Germinal center (tissue), 1 donor: ENCODE results near the gene FOXB1.

Experiments
- DNase-seq: peaks from one replicate; pipeline ENCODE4 v3.0.0; 2012; ENCODE audit warnings: mixed read lengths, low spot score

FOXB1 gene

DNA sequence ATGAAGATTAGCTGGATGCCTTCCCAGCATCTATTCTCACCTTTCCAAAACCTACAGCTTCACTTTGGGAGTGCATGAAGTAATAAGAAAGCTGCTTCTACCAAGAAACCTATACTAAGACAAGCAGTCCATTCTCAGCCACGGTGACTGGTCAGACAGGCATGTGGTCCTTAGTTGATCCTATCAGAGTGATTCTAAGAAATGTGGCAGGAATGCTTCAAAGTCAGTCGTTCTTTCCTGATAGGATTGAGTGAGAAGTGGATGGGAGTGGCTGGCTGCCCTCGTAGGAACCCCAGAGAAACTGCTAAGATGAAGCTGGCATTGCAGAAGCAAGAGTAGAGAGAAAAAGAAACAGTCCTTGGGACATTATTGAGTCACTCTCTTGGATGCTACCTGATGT, 16.6 kb downstream of the FOXB1 start:
- no peak for DNase-seq

DNA sequence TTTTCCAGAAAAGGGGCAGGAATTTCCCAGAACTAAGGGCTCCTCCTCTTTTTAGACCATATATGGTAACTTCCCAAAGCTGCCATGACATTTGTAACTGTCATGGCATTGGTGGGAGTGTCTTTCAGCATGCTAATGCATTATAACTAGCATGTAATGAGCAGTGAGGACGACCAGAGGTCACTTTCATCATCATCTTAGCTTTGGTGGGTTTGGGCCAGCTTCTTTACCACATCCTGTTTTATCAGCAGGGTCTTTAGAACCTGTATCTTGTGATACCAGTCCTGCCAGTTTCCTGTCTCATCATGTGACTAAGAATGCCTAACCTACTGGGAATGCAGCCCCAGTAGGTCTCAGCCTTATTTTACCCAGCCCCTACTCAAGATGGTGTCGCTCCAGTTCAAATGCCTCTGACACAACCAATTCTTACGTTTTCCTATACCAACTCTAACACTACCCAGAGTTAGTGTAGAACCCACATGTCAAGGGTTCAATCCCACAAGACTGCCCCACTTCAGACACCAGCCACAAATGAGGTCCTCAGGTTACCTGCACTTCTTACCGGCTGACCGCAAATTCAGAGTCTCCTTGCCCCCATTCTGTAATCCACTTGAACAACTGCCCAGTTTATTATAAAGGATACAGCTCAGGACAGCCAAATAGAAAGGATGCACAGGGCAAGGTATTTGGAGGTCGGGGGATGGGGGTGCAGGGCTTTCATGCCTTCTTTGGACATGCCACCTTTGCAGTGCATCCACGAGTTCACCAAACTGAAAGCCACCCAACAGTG, 17.7 kb downstream of the FOXB1 start:
- DNase-seq: no peak

DNA sequence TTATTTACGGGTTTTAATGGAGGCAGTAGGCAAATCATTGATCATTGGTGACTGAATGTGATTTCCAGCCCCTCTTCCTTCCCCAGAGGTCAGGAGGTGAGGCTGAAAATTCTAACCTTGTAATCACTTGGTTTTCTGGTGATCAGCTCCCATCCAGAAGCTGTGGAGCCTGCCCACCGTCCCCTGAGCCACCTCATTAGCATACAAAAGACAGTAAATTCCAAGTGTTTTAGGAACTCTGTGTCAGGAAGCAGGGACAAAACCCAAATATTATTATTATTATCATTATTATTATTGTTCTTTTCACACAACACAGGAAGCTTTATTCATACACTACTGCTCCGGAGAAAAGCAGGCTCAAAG, 18.2 kb downstream of the FOXB1 start:
- no peak for DNase-seq

DNA sequence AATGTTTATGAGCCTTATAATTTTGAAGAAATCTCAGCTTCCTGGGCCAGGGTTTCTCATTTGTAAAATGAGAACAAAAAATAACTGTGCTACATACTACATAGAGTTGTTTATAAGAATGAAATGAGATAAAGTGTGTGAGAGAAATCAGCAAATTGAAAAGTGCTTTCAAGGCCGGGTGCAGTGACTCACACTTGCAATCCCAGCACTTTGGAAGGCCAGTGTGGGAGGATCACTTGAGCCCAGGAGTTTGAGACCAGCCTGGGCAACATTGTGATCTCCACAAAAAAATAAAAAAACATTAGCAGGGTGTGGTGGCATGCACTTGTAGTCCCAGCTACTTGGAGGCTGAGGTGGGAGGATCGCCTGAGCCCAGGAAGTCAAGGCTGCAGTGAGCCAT, 22.4 kb downstream of the FOXB1 start:
- DNase-seq: no peak

DNA sequence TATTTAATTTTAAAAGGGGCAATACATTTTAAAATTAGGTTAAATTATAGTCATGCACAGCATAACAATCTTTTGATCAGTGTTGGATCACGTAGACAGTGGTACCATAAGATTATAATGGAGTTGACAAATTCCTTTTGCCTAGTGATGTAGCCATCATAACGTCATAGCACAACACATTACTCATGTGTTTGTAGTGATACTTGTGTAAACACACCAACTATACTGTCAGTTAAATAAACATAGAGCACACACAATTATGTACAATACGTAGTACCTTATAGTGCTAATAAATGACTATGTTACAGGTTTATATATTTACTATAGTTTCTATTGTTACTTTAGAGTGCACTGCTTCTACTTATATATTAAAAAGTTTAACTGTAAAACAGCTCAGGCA, 31.2 kb downstream of the FOXB1 start:
- DNase-seq: no peak

DNA sequence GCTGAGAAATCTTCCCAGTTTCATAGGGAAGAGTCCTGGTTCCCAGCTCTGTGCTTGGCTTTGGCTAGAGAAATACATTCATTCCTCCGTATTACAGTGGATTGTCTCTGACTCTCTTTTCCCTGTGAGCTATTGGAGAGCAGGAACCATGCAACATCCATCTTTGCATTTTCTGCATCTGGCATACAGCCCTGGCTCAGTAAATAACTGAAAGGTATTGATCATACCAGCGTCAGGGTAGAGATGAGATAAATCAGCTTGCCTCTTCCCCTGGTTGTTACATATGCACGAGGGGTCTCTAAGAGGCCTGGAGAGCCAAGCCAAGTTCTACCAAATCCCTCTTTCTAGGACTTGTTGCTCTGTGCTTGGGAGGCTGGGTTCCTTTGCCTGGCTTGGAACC, 35.2 kb downstream of the FOXB1 start:
- no peak for DNase-seq

DNA sequence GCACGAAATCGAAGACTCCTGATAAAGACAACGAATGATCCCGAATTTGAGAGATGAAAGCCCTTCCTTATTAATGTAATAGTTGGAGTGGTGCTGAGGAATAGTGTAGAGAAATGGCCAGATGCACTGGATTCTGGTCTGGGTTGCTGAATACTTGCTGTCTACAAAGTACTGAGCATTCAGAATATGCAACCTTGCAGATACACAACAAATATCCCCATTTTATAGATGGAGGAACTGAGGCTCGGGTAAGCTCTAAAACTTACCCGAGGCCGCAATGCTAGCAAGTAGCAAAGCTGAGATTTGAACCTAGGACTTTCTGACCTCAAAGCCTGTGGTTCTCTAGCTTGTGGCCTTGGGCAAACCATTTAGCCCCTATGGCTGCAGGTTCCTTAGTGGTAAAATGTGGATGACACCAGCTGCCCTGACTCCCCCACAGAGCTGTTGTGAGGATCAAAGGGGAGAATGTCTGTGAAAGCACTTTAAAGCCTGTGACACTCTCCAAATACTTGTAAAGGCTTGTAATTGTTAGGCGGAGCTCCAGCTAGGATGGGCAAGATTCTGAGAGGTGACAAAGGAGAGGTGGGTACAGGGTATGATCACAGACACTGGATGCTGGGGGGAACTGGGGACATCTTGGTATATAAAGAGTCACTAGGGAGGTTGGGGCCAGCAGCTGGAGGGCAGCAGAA, 39.8 kb downstream of the FOXB1 start:
- no peak for DNase-seq

DNA sequence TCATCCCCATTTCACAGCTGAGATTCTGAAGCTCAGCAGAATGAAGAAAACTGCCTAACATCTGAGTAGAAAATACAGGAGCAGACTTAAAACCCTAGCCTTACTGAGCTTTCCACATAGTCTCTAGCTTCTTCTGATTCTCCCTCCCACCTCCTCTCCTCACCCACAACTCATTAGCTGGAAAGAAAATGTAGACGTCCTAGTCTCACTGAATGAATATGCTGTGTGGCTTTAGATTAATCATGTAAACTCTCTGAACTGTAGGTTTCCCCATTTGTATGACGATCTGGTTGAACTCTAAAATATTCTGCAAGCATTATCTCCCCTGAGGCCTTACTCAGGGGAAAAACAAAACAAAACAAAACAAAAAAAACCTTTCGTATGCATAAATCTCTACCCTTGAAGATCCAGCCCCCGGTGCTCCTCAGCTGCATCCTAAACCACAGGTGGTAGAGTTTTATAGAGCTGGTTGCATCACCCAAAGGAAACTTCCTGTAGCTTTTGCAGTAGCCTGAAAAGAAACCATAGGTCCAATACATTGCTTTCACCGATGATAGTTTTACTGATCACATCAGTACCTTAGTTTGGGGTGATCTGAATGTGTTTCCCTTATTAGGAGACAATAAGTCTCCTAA, 40.6 kb downstream of the FOXB1 start:
- DNase-seq: no peak

DNA sequence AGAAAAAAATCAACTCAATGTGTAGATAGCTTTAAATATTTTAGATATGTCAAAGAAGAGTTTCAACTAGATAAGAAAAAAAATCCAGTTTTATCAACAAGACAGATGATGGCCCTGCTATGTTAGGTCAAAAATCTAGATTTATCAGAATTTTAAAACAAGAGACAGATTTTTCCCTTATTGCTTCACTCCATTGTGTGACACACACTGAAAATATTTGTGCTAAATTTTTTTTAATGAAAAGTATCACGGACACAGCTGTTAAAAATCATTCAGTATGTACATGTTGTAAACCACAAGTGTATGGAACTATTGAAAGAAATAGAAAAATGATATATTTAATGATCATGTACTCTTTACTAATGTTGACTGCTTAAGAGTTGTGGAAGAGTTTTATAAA, 43.6 kb downstream of the FOXB1 start:
- DNase-seq: no peak

DNA sequence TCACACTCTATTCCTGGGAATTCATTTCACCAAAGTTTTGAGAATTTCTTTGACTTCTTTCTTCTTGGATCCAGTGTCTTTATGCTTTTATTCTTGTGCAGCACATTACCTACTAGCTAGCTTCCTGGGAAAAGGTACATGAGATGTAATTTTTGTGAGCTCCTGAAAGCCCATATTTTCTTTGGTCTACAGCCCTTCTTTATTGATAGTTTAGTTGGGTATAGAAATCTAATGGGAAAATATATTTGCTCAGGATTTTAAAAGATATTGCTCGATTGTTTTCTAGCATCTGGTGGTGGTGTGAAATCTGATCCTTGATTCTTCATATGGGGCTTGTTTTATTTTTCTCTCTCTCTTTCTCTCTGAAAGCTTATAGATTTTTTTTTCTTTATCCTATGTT, 45.8 kb downstream of the FOXB1 start:
- DNase-seq: no peak

DNA sequence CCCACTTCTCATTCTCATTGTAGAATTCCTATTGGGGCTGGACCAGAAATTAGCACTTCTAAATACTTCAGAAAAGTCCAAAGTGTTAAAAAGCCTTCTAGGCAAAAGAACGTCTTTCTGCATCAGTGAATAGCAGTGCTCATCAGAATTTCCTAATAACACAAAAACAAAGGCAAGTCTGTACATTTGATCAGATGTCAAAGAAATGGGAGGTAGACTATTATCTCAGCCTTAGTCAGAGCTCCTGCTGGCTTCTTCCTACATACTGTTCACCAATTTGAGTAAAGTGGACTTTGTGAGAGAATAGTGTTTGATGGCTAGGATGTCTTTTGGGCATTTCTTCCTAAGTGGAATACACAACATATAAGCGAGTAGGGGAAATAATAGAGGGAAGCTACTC, 48.7 kb downstream of the FOXB1 start:
- no peak for DNase-seq

DNA sequence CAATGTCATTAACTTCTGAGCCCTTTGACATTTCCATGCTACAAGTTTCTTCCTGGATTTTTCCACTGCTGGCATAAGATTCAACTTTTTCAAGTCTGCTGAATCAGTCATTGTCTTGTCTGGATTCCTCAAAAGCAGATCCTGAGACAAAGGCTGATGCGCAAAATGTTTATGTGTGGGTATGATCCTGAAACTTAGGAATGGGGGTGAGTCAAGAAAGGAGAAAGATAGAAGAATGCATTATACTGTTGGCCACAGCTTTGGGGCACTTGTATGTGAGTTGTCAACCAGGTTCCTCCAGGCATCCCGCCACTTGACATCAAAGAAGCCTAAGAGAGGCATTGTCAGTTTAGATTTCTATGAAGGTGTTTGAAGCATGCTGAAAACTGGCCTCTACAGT, 50.4 kb downstream of the FOXB1 start:
- DNase-seq: no peak
